ENCODE measurements around the gene ARHGAP15. TPM values are rescaled to one million over a fixed set of nuclear protein-coding genes. Genes with fewer than 3 reads are reported as not detected.

The ARHGAP15 gene
- total and polyA plus RNA-seq, 12 donors, result 4.7 to 33.8 (median 10.4) TPM

GRCh38 chr2:143582046-143582747, 453.0 kb downstream of the ARHGAP15 start:
- no peak for TF ChIP-seq POLR2A (IDR thresholded peaks at IDR 0.05)
- TF ChIP-seq CTCF (IDR thresholded peaks at IDR 0.05), result no peak
- Histone ChIP-seq H3K9me3 (replicated peaks in 1 of 3) (no peaks in the 10 kb centered on the region), H3K27me3 (no peaks in the 10 kb centered on the region), H3K4me1 (replicated peaks in 1 of 2) (no peaks in the 10 kb centered on the region), H3K36me3 (replicated peaks in 1 of 2) (no peaks in the 10 kb centered on the region), H3K27ac (no peak overlapping the region), H3K4me3 (no peak overlapping the region)
- intact Hi-C loops (cut with DNase I), result no loop called here
- DNase-seq, result no peak
- WGBS, 4 donors, result 51 to 67% (median 54%) methylated on average over 5 of the region's 5 CpGs

GRCh38 chr2:143584936-143585335, 455.7 kb downstream of the ARHGAP15 start:
- Histone ChIP-seq H3K9me3 (replicated peaks in 1 of 3) (no peaks in the 10 kb centered on the region), H3K27me3 (no peaks in the 10 kb centered on the region), H3K36me3 (replicated peaks in 1 of 2) (no peaks in the 10 kb centered on the region), H3K4me3 (no peak overlapping the region), H3K4me1 (replicated peaks in 1 of 2) (no peaks in the 10 kb centered on the region), H3K27ac (no peak overlapping the region)
- TF ChIP-seq CTCF (IDR thresholded peaks at IDR 0.05) (no peak), POLR2A (IDR thresholded peaks at IDR 0.05) (no peak)
- no peak for DNase-seq
- WGBS, 4 donors, result 26 to 31% (median 30%) methylated on average over 4 of the region's 4 CpGs
- intact Hi-C loops (cut with DNase I), result no loop called here

GRCh38 chr2:143586119-143586518, 456.9 kb downstream of the ARHGAP15 start:
- no peaks in the 10 kb centered on the region for H3K9me3 ChIP-seq (replicated peaks in 1 of 3)
- intact Hi-C loops (cut with DNase I), result no loop called here
- no peak overlapping the region for H3K27ac ChIP-seq
- TF ChIP-seq POLR2A (IDR thresholded peaks at IDR 0.05) (no peak), CTCF (IDR thresholded peaks at IDR 0.05) (no peak)
- H3K4me3 ChIP-seq, result no peak overlapping the region
- no peaks in the 10 kb centered on the region for H3K36me3 ChIP-seq (replicated peaks in 1 of 2)
- no peaks in the 10 kb centered on the region for H3K4me1 ChIP-seq (replicated peaks in 1 of 2)
- DNase-seq, result no peak
- no peaks in the 10 kb centered on the region for H3K27me3 ChIP-seq

- no peak for DNase-seq
- H3K27ac ChIP-seq, result no peak overlapping the region
- no peak overlapping the region for H3K4me3 ChIP-seq
- H3K36me3 ChIP-seq (replicated peaks in 1 of 2), result no peaks in the 10 kb centered on the region
- TF ChIP-seq CTCF (IDR thresholded peaks at IDR 0.05) (no peak), POLR2A (IDR thresholded peaks at IDR 0.05) (no peak)
- H3K27me3 ChIP-seq, result no peaks in the 10 kb centered on the region
- H3K9me3 ChIP-seq (replicated peaks in 1 of 3), result no peaks in the 10 kb centered on the region
- intact Hi-C loops (cut with DNase I), result no loop called here
- H3K4me1 ChIP-seq (replicated peaks in 1 of 2), result no peaks in the 10 kb centered on the region
Measured at GRCh38 chr2:143588746-143589145, 459.5 kb downstream of the ARHGAP15 start.

Data from adrenal gland (tissue), 12 donors.